Testis (tissue), 3 donors: ENCODE results near the gene MRPS15. TPM values are rescaled to one million over a fixed set of nuclear protein-coding genes. Genes with fewer than 3 reads are reported as not detected.

Experiments used
- DNase-seq: peaks from one replicate; pipeline ENCODE4 v3.0.0-alpha.2; 2019
- H3K27ac ChIP-seq, 2 donors: fragments of 200-600 bp; sonication (generic); one replicate each; pipeline ENCODE4 v1.5.1; 2019
- H3K27me3 ChIP-seq: fragments of 200-600 bp; sonication (generic); one replicate; pipeline ENCODE4 v1.5.1; 2019
- H3K36me3 ChIP-seq: fragments of 200-600 bp; sonication (generic); one replicate; pipeline ENCODE4 v1.5.1; 2017; ENCODE audit warnings: low read depth; ENCODE audit errors: missing control alignments
- H3K4me1 ChIP-seq: fragments of 200-600 bp; sonication (generic); one replicate; pipeline ENCODE4 v1.5.1; 2019
- H3K4me3 ChIP-seq, 2 donors: fragments of 200-600 bp; sonication (generic); one replicate each; pipeline ENCODE4 v1.5.1; 2017 to 2019
- H3K9me3 ChIP-seq: fragments of 200-600 bp; sonication (generic); one replicate; pipeline ENCODE4 v1.5.1; 2017
- POLR2A ChIP-seq: fragments of 450-650 bp; IDR thresholded peaks from one replicate; pipeline ENCODE4 v1.6.1; 2017; ENCODE audit warnings: antibody characterized with exemption, mild to moderate bottlenecking, moderate library complexity
- WGBS, 2 donors: methylation state at CpG; one replicate each; pipeline ENCODE4 v1.1.5; 2018; 5-methylcytosine and 5-hydroxymethylcytosine counted together
- intact Hi-C: fragments of 100-400 bp; cut with DNase I; formaldehyde crosslinking; loops from one replicate; pipeline ENCODE4 v1.15.1; 2023; ENCODE audit warnings: low total_unique reads
- polyA plus RNA-seq: library from polyadenylated mRNA; stranded (reverse); fragments of 350-450 nt; fragmentation: Illumina TruSeq; extraction: RNeasy Lipid Tissue Mini Kit (QIAGEN cat#74804); gene quantifications from one replicate; pipeline ENCODE4 v1.2.3, GENCODE V29; 2014; ENCODE audit warnings: low read depth, low replicate concordance; ENCODE audit not compliant: insufficient read depth
- small RNA-seq, 2 donors: library from RNA; depleted of rRNA; stranded (forward); fragments of <200 nt; gene quantifications; one replicate each; pipeline ENCODE3, GENCODE V24; 2016
- total RNA-seq, 2 donors: library from RNA; depleted of rRNA; stranded (reverse); fragments of >200 nt; gene quantifications; one replicate each; pipeline ENCODE4 v1.2.3, GENCODE V29; 2016
- TF ChIP-seq, protein P1 (sequence below), 3 experiments: fragments of 450-650 bp in 2 of 3; fragments of 200-600 bp in 1 of 3; sonication (generic) in 1 of 3; IDR thresholded peaks; one replicate each; pipeline ENCODE4 v1.5.1; 2016 to 2019; ENCODE audit warnings: antibody characterized with exemption in 3 of 3, mild to moderate bottlenecking in 2 of 3, moderate library complexity in 1 of 3

MRPS15 gene
- total and polyA plus RNA-seq, 3 donors from 2014 or later: 101 to 349 (median 126) TPM

GRCh38 chr1:36411674-36412648 is 52.2 kb downstream of the MRPS15 start:
- Histone ChIP-seq H3K4me3 (no peak overlapping the region), H3K36me3 (no peaks in the 10 kb centered on the region), H3K27me3 (no peaks in the 10 kb centered on the region), H3K4me1 (peaks cover 12% of the 10 kb centered on the region), H3K27ac (no peak overlapping the region), H3K9me3 (no peaks in the 10 kb centered on the region)
- TF ChIP-seq POLR2A: no peak
- TF ChIP-seq, protein P1, sequence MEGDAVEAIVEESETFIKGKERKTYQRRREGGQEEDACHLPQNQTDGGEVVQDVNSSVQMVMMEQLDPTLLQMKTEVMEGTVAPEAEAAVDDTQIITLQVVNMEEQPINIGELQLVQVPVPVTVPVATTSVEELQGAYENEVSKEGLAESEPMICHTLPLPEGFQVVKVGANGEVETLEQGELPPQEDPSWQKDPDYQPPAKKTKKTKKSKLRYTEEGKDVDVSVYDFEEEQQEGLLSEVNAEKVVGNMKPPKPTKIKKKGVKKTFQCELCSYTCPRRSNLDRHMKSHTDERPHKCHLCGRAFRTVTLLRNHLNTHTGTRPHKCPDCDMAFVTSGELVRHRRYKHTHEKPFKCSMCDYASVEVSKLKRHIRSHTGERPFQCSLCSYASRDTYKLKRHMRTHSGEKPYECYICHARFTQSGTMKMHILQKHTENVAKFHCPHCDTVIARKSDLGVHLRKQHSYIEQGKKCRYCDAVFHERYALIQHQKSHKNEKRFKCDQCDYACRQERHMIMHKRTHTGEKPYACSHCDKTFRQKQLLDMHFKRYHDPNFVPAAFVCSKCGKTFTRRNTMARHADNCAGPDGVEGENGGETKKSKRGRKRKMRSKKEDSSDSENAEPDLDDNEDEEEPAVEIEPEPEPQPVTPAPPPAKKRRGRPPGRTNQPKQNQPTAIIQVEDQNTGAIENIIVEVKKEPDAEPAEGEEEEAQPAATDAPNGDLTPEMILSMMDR (IDR thresholded peaks at IDR 0.05): no peak
- 63 to 65% methylated on average over 11 of the region's 11 CpGs for WGBS, 2 donors
- DNase-seq: no peak
- intact Hi-C loops: no loop called here

DNA sequence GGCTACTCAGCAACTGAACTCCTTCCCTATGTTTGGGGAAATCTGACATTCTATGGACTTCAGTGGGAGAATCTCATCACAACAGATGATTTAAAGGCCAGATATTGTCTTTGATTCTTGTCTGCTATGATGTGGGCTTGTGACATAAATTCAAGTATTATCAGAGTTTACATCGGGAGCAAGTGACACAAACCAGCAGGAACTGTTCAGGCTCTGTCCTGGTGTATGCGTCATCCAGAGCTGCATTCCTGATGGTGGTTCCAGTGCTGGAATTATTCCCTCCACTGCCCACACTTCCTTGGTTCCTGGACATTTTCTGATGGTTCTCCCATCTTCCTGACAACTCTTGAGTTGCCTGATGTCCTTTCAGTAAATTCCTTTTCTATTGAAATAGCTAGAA is 55.7 kb downstream of the MRPS15 start:
- intact Hi-C loops: no loop called here
- no peaks in the 10 kb centered on the region for H3K9me3 ChIP-seq
- H3K4me3 ChIP-seq: no peak overlapping the region
- no peaks in the 10 kb centered on the region for H3K27me3 ChIP-seq
- peaks cover 3% of the 10 kb centered on the region for H3K4me1 ChIP-seq
- no peak for TF ChIP-seq POLR2A
- TF ChIP-seq, protein P1 (IDR thresholded peaks at IDR 0.05): no peak
- no peaks in the 10 kb centered on the region for H3K36me3 ChIP-seq
- no peak overlapping the region for H3K27ac ChIP-seq
- WGBS, 2 donors: 55 to 64% methylated on average over 2 of the region's 2 CpGs
- no peak for DNase-seq

- Histone ChIP-seq H3K27me3 (no peaks in the 10 kb centered on the region), H3K4me3 (no peak overlapping the region), H3K27ac (no peak overlapping the region), H3K9me3 (no peaks in the 10 kb centered on the region), H3K4me1 (peaks cover 3% of the 10 kb centered on the region), H3K36me3 (no peaks in the 10 kb centered on the region)
- intact Hi-C loops: no loop called here
- 100% methylated on average over 1 of the region's 1 CpG for WGBS, 2 donors
- DNase-seq: no peak
- TF ChIP-seq, protein P1 (IDR thresholded peaks at IDR 0.05): no peak
- TF ChIP-seq POLR2A: no peak
These were observed 57.7 kb downstream of the MRPS15 start for GRCh38 chr1:36406440-36406839.

Small RNA genes lying within 50 kb of the gene (small RNA-seq; reads per million reads assigned to genes)
- 0 reads per million in 2 donors for gene SNORA63C

Other genes starting within 250 kb of the MRPS15 start
- 100 to 1,000 TPM in 1 of 2 donors, 10 to 100 TPM in 1; 93.0 to 112 TPM for gene THRAP3, start 239.9 kb downstream of the MRPS15 start, total RNA-seq
- 72.5 TPM for gene THRAP3, start 239.9 kb downstream of the MRPS15 start, polyA plus RNA-seq
- 10 to 100 TPM in 1 of 2 donors, 1 to 10 TPM in 1; 6.8 to 12.8 TPM for gene SH3D21, start 158.0 kb downstream of the MRPS15 start, total RNA-seq
- gene SH3D21, start 158.0 kb downstream of the MRPS15 start, polyA plus RNA-seq: 14.9 TPM
- 10 to 100 TPM in 1 of 2 donors, 1 to 10 TPM in 1; 9.1 to 19.4 TPM for gene EVA1B, start 140.7 kb downstream of the MRPS15 start, total RNA-seq
- 9.6 TPM for gene EVA1B, start 140.7 kb downstream of the MRPS15 start, polyA plus RNA-seq
- gene STK40, start 78.5 kb downstream of the MRPS15 start, total RNA-seq: 100 to 1,000 TPM; 140 to 159 TPM
- 126 TPM for gene STK40, start 78.5 kb downstream of the MRPS15 start, polyA plus RNA-seq
- gene LSM10, start 66.5 kb downstream of the MRPS15 start, total RNA-seq: 100 to 1,000 TPM in 1 of 2 donors, 10 to 100 TPM in 1; 73.6 to 106 TPM
- gene LSM10, start 66.5 kb downstream of the MRPS15 start, polyA plus RNA-seq: 69.1 TPM
- gene OSCP1, start 13.9 kb downstream of the MRPS15 start, total RNA-seq: 10 to 100 TPM; 50.7 to 72.1 TPM
- 199 TPM for gene OSCP1, start 13.9 kb downstream of the MRPS15 start, polyA plus RNA-seq
- gene CSF3R, start 18.5 kb upstream of the MRPS15 start, total RNA-seq: 1 to 10 TPM; 2.0 to 4.9 TPM
- 3.8 TPM for gene CSF3R, start 18.5 kb upstream of the MRPS15 start, polyA plus RNA-seq